GM12892 (cell line): ENCODE measurements around the gene CUBN.

Source experiments
- POLR2A ChIP-seq: IDR thresholded peaks from 2 replicates; pipeline ENCODE4 v1.6.1; 2011; ENCODE audit warnings: low read depth, low read length, control low read depth
- POLR2AphosphoS5 ChIP-seq: IDR thresholded peaks from 2 replicates; pipeline ENCODE4 v1.6.1; 2011; ENCODE audit warnings: low read depth, low read length, control low read depth
- TAF1 ChIP-seq: IDR thresholded peaks from 2 replicates; pipeline ENCODE4 v1.6.1; 2011; ENCODE audit warnings: low read depth, mild to moderate bottlenecking, control low read depth, low read length, borderline replicate concordance

GRCh38 chr10:17026686-17027485 lies 102.7 kb downstream of the CUBN start:
- TF ChIP-seq TAF1: no peak
- TF ChIP-seq POLR2AphosphoS5: no peak
- no peak for TF ChIP-seq POLR2A
